HEK293 (cell line): ENCODE results near the gene SLIT1.

Experiments used
- CTCF ChIA-PET: fragments of 350-600 bp; formaldehyde crosslinking; extraction: SDS; loops from one replicate; lab custom pipeline; 2021; ENCODE audit warnings: antibody characterized with exemption; lab: Yijun Ruan, JAX
- POLR2A ChIA-PET: fragments of 300-600 bp; formaldehyde crosslinking; extraction: SDS; loops from one replicate; lab custom pipeline; 2020; ENCODE audit warnings: antibody characterized with exemption, inconsistent platforms; lab: Yijun Ruan, JAX
- H3K27ac ChIP-seq: fragments of 200-500 bp; sonication (Bioruptor generic); 2 replicates; pipeline ENCODE4 v1.5.1; 2014; ENCODE audit warnings: low read depth, low read length, control low read depth, inconsistent platforms; ENCODE audit errors: extremely low read depth
- H3K36me3 ChIP-seq, 2 experiments: fragments of 200-500 bp in 1 of 2; sonication (Bioruptor generic) in 1 of 2; 1 replicate in 1 of 2; 2 replicates in 1 of 2; pipeline ENCODE4 v1.5.1; 2014 to 2017; ENCODE audit warnings: inconsistent platforms in 2 of 2, low read length in 2 of 2; ENCODE audit not compliant: control insufficient read depth in 2 of 2, insufficient read depth in 1 of 2
- H3K4me1 ChIP-seq: fragments of 200-500 bp; sonication (Bioruptor generic); 2 replicates; pipeline ENCODE4 v1.5.1; 2014; ENCODE audit warnings: mild to moderate bottlenecking, low read length, inconsistent platforms; ENCODE audit not compliant: control insufficient read depth, insufficient read depth
- H3K4me3 ChIP-seq: 2 replicates; pipeline ENCODE4 v1.5.1; 2011; ENCODE audit warnings: low read depth, mild to moderate bottlenecking, control low read depth, low read length, moderate library complexity
- H3K9me3 ChIP-seq: fragments of 200-500 bp; sonication (Bioruptor generic); 2 replicates; pipeline ENCODE4 v1.5.1; 2014; ENCODE audit warnings: low read depth, low read length, inconsistent platforms; ENCODE audit not compliant: control insufficient read depth, insufficient read depth
- ATF2 ChIP-seq: fragments of 450-650 bp; formaldehyde crosslinking; IDR thresholded peaks from 2 replicates; pipeline ENCODE4 v1.5.1; 2016; ENCODE audit warnings: missing biosample characterization, missing genetic modification characterization, low read depth
- EGR2 ChIP-seq: fragments of 450-650 bp; formaldehyde crosslinking; IDR thresholded peaks from 2 replicates; pipeline ENCODE4 v1.5.1; 2016; ENCODE audit warnings: low read depth, missing biosample characterization, missing genetic modification characterization
- OSR2 ChIP-seq: fragments of 450-650 bp; formaldehyde crosslinking; IDR thresholded peaks from 2 replicates; pipeline ENCODE4 v1.5.1; 2016; ENCODE audit warnings: missing biosample characterization, missing genetic modification characterization
- OVOL3 ChIP-seq: fragments of 450-650 bp; formaldehyde crosslinking; IDR thresholded peaks from 2 replicates; pipeline ENCODE4 v1.5.1; 2016; ENCODE audit warnings: missing biosample characterization, missing genetic modification characterization
- PRDM6 ChIP-seq: fragments of 450-650 bp; formaldehyde crosslinking; IDR thresholded peaks from 2 replicates; pipeline ENCODE4 v1.5.1; 2017; ENCODE audit warnings: missing biosample characterization, missing genetic modification characterization
- SP2 ChIP-seq: fragments of 450-650 bp; formaldehyde crosslinking; IDR thresholded peaks from 2 replicates; pipeline ENCODE4 v1.5.1; 2016; ENCODE audit warnings: missing biosample characterization, missing genetic modification characterization
- TCF7L2 ChIP-seq: IDR thresholded peaks from 2 replicates; pipeline ENCODE4 v1.6.1; 2011; ENCODE audit warnings: low read depth, mild to moderate bottlenecking, inconsistent platforms, low read length, moderate library complexity, borderline replicate concordance
- ZBTB7A ChIP-seq: fragments of 450-650 bp; formaldehyde crosslinking; IDR thresholded peaks from 2 replicates; pipeline ENCODE4 v1.5.1; 2016; ENCODE audit warnings: low read depth, missing biosample characterization, missing genetic modification characterization
- ZFHX2 ChIP-seq: fragments of 450-650 bp; formaldehyde crosslinking; conservative IDR thresholded peaks from 2 replicates; pipeline ENCODE4 v1.5.1; 2016; ENCODE audit warnings: missing biosample characterization, missing genetic modification characterization
- ZIC2 ChIP-seq: fragments of 450-650 bp; formaldehyde crosslinking; IDR thresholded peaks from 2 replicates; pipeline ENCODE4 v1.5.1; 2016; ENCODE audit warnings: missing biosample characterization, missing genetic modification characterization
- ZNF211 ChIP-seq: fragments of 450-650 bp; formaldehyde crosslinking; IDR thresholded peaks from 2 replicates; pipeline ENCODE4 v1.5.1; 2016; ENCODE audit warnings: low read depth, missing biosample characterization, missing genetic modification characterization
- ZNF221 ChIP-seq: fragments of 450-650 bp; formaldehyde crosslinking; IDR thresholded peaks from 2 replicates; pipeline ENCODE4 v1.5.1; 2017; ENCODE audit warnings: missing biosample characterization, missing genetic modification characterization, borderline replicate concordance
- ZNF223 ChIP-seq: fragments of 450-650 bp; formaldehyde crosslinking; IDR thresholded peaks from 2 replicates; pipeline ENCODE4 v1.5.1; 2016; ENCODE audit warnings: missing biosample characterization, missing genetic modification characterization
- ZNF239 ChIP-seq: fragments of 450-650 bp; formaldehyde crosslinking; IDR thresholded peaks from 2 replicates; pipeline ENCODE4 v1.5.1; 2016; ENCODE audit warnings: missing biosample characterization, missing genetic modification characterization
- ZNF501 ChIP-seq: fragments of 450-650 bp; formaldehyde crosslinking; IDR thresholded peaks from 2 replicates; pipeline ENCODE4 v1.5.1; 2016; ENCODE audit warnings: missing biosample characterization, missing genetic modification characterization
- ZNF645 ChIP-seq: fragments of 450-650 bp; formaldehyde crosslinking; IDR thresholded peaks from 2 replicates; pipeline ENCODE4; 2016; ENCODE audit warnings: missing biosample characterization, missing genetic modification characterization
- ZNF677 ChIP-seq: fragments of 450-650 bp; IDR thresholded peaks from 2 replicates; pipeline ENCODE4 v1.5.0; 2018; ENCODE audit warnings: missing biosample characterization, mild to moderate bottlenecking, missing genetic modification characterization, moderate library complexity
- ZSCAN30 ChIP-seq: fragments of 450-650 bp; IDR thresholded peaks from 2 replicates; pipeline ENCODE4 v1.5.1; 2018; ENCODE audit warnings: missing biosample characterization, mild to moderate bottlenecking, missing genetic modification characterization, moderate library complexity
- TF ChIP-seq, protein P1 (sequence below): fragments of 450-650 bp; formaldehyde crosslinking; IDR thresholded peaks from 2 replicates; pipeline ENCODE4 v1.5.1; 2016; ENCODE audit warnings: missing biosample characterization, missing genetic modification characterization
- TF ChIP-seq, protein P2 (sequence below): fragments of 450-650 bp; formaldehyde crosslinking; IDR thresholded peaks from 2 replicates; pipeline ENCODE4 v1.5.1; 2016; ENCODE audit warnings: missing biosample characterization, missing genetic modification characterization
- TF ChIP-seq, protein P3 (sequence below): fragments of 450-650 bp; formaldehyde crosslinking; IDR thresholded peaks from 2 replicates; pipeline ENCODE4 v1.5.1; 2017; ENCODE audit warnings: missing biosample characterization, missing genetic modification characterization

SLIT1 gene

GRCh38 chr10:97207131-97207530 lies 21.4 kb upstream of the SLIT1 start:
- Histone ChIP-seq H3K4me1 (no peaks in the 10 kb centered on the region), H3K36me3 (no peaks in the 10 kb centered on the region)
- TF ChIP-seq ZIC2 (tag by site-specific recombination) (0 out of 2 replicates have a peak, but pooled peaks have one; percentile 18), ZNF221 (tag by site-specific recombination) (no peak)
- TF ChIP-seq, all 188 proteins: peak for 1
- no peak overlapping the region for H3K27ac ChIP-seq
- ChIA-PET CTCF (interaction anchor here (1.1 to 8.8 kb wide), 6 partner anchors 13 to 182 kb away, joined by 3 to 188 read pairs (median 52); no protein-coding TSS in a partner anchor), POLR2A (no interaction called here)
- no peak overlapping the region for H3K4me3 ChIP-seq
- H3K9me3 ChIP-seq = no peaks in the 10 kb centered on the region

DNA sequence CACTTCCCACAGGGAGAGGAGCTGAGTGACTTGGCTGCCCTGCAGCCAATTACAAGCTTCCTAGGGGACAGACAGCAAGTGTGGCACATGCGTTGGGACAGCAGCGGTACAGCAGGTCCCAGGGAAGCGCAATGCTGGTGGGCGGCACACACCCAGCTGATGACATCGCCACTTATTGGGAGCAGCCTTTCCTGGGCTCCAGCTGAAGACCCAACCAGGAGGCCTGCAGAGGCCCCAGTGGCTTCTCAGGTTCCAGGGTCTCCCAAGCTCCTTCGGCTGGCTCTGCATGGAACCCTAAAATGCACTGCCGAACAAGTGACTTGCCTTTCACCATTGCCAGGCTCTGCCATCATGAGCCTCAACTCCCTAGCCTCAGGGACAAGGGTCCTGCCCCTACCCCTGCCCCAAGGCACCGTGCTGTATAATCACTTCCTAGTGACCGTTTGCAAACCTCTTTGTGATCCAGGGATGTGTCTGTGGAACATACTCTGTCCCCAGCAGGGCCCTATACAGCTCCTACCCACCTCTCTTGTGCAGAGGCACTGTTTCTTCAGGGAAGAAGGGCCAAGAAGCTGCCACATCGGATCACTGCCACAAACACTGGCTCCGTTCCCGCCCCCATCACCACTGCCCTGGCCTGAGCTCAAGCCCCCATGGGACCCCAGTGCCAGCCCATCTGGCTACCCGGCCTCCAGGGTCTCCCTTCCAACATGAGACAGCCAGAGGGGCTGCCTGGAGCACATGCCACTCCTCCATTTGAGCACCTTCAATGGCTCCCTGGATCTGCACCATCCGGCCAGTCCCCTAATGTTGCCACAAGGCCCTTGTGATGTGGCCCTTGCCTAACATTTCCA lies 19.3 kb upstream of the SLIT1 start:
- Histone ChIP-seq H3K9me3 (no peaks in the 10 kb centered on the region), H3K4me3 (no peak overlapping the region), H3K4me1 (no peaks in the 10 kb centered on the region), H3K27ac (no peak overlapping the region), H3K36me3 (no peaks in the 10 kb centered on the region)
- ChIA-PET CTCF (interaction anchor here (0.7 to 7.5 kb wide), 8 partner anchors 8 to 168 kb away, joined by 3 to 170 read pairs (median 4); no protein-coding TSS in a partner anchor), POLR2A (no interaction called here)
- TF ChIP-seq ZNF239 (tag by site-specific recombination) (no peak), OVOL3 (no peak), ATF2 (tag by site-specific recombination) (peak; percentile 21; the same call in 1 of the 2 replicates), ZNF501 (no peak), SP2 (tag by site-specific recombination) (no peak), ZNF211 (no peak), ZFHX2 (tag by site-specific recombination) (peak; percentile 50; the same call in 1 of the 2 replicates), EGR2 (peak; percentile 31; the same call in 1 of the 2 replicates), ZNF223 (no peak), ZSCAN30 (tag by site-specific recombination) (no peak), TCF7L2 (no peak), ZNF677 (tag by site-specific recombination) (no peak)
- TF ChIP-seq, protein P1, sequence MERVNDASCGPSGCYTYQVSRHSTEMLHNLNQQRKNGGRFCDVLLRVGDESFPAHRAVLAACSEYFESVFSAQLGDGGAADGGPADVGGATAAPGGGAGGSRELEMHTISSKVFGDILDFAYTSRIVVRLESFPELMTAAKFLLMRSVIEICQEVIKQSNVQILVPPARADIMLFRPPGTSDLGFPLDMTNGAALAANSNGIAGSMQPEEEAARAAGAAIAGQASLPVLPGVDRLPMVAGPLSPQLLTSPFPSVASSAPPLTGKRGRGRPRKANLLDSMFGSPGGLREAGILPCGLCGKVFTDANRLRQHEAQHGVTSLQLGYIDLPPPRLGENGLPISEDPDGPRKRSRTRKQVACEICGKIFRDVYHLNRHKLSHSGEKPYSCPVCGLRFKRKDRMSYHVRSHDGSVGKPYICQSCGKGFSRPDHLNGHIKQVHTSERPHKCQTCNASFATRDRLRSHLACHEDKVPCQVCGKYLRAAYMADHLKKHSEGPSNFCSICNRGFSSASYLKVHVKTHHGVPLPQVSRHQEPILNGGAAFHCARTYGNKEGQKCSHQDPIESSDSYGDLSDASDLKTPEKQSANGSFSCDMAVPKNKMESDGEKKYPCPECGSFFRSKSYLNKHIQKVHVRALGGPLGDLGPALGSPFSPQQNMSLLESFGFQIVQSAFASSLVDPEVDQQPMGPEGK = no peak
- TF ChIP-seq, protein P2, sequence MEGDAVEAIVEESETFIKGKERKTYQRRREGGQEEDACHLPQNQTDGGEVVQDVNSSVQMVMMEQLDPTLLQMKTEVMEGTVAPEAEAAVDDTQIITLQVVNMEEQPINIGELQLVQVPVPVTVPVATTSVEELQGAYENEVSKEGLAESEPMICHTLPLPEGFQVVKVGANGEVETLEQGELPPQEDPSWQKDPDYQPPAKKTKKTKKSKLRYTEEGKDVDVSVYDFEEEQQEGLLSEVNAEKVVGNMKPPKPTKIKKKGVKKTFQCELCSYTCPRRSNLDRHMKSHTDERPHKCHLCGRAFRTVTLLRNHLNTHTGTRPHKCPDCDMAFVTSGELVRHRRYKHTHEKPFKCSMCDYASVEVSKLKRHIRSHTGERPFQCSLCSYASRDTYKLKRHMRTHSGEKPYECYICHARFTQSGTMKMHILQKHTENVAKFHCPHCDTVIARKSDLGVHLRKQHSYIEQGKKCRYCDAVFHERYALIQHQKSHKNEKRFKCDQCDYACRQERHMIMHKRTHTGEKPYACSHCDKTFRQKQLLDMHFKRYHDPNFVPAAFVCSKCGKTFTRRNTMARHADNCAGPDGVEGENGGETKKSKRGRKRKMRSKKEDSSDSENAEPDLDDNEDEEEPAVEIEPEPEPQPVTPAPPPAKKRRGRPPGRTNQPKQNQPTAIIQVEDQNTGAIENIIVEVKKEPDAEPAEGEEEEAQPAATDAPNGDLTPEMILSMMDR (tag by site-specific recombination) = no peak

DNA sequence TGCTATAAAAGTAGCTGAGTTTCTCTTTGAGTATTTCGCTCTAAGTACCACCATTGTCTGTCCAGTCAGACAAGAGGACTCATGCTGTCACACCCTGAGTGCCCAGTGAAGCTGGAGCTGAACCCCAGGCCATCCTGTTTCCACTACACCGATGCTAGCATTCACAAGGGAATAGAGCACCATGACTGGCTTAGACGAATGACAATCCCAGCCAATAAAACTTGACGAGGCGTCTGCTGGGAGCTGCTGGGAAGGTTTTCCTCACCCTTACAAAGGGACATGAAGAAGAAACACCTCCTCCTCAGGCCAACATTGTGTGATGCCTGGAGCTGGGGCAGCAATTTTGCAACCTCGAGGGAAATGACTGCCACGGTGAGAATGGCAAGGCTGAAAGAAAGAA lies 17.5 kb upstream of the SLIT1 start:
- Histone ChIP-seq H3K4me3 (no peak overlapping the region), H3K9me3 (no peaks in the 10 kb centered on the region), H3K4me1 (no peaks in the 10 kb centered on the region), H3K36me3 (no peaks in the 10 kb centered on the region), H3K27ac (no peak overlapping the region)
- ChIA-PET CTCF (interaction anchor here (0.5 to 3.7 kb wide), 3 partner anchors 42 to 130 kb away, joined by 4 to 34 read pairs (median 4); no protein-coding TSS in a partner anchor), POLR2A (no interaction called here)
- TF ChIP-seq ZBTB7A (tag by site-specific recombination) = no peak
- no peak for TF ChIP-seq OSR2 (tag by site-specific recombination)
- TF ChIP-seq PRDM6 (tag by site-specific recombination) = no peak
- TF ChIP-seq, protein P3, sequence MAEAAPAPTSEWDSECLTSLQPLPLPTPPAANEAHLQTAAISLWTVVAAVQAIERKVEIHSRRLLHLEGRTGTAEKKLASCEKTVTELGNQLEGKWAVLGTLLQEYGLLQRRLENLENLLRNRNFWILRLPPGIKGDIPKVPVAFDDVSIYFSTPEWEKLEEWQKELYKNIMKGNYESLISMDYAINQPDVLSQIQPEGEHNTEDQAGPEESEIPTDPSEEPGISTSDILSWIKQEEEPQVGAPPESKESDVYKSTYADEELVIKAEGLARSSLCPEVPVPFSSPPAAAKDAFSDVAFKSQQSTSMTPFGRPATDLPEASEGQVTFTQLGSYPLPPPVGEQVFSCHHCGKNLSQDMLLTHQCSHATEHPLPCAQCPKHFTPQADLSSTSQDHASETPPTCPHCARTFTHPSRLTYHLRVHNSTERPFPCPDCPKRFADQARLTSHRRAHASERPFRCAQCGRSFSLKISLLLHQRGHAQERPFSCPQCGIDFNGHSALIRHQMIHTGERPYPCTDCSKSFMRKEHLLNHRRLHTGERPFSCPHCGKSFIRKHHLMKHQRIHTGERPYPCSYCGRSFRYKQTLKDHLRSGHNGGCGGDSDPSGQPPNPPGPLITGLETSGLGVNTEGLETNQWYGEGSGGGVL (tag by site-specific recombination) = no peak
- TF ChIP-seq ZNF645 = no peak
